OCI-LY1 (cell line): ENCODE results near the gene ADGRG1.

Source experiments
- CTCF ChIP-seq: fragments of 200-600 bp; sonication (generic), shearing (Covaris generic); IDR thresholded peaks from 2 replicates; pipeline ENCODE4 v1.5.1; 2017; ENCODE audit warnings: mild to moderate bottlenecking, antibody characterized with exemption, low read length, moderate library complexity, mixed read lengths
- EZH2 ChIP-seq: fragments of 200-600 bp; sonication (generic), shearing (Covaris generic); IDR thresholded peaks from 2 replicates; pipeline ENCODE4 v1.8.0; 2017; ENCODE audit warnings: borderline replicate concordance, mixed run types, mild to moderate bottlenecking, antibody characterized with exemption, low read length, moderate library complexity, mixed read lengths

GRCh38 chr16:57666353-57667047 lies 38.1 kb downstream of the ADGRG1 start:
- TF ChIP-seq EZH2 (no peak), CTCF (no peak)
